DND-41 (cell line): ENCODE results near the gene FTO.

ENCODE experiments used
- ATAC-seq: fragments of 200-7000 bp; cut with Tn5 transposase; 3 replicates; pipeline ENCODE4 v1.9.1; 2021; ENCODE audit warnings: low read depth; ENCODE audit not compliant: insufficient read depth
- DNase-seq: peaks from one replicate; pipeline ENCODE4 v3.0.0-alpha.2; 2020
- H2AFZ ChIP-seq: 2 replicates; pipeline ENCODE4 v1.6.0; 2012; ENCODE audit warnings: low read depth, low read length
- H3K27ac ChIP-seq: 2 replicates; pipeline ENCODE4 v1.5.1; 2012; ENCODE audit warnings: low read length, inconsistent platforms
- H3K27me3 ChIP-seq: fragments of 200-600 bp; sonication (generic); 2 replicates; pipeline ENCODE4 v1.6.0; 2012; ENCODE audit warnings: low read length, mild to moderate bottlenecking, inconsistent platforms; ENCODE audit not compliant: insufficient read depth, poor library complexity
- H3K36me3 ChIP-seq: 2 replicates; pipeline ENCODE4 v1.5.1; 2012; ENCODE audit warnings: low read length, inconsistent platforms; ENCODE audit not compliant: insufficient read depth
- H3K4me1 ChIP-seq: 2 replicates; pipeline ENCODE4 v1.5.1; 2012; ENCODE audit warnings: mild to moderate bottlenecking, low read length; ENCODE audit not compliant: insufficient read depth
- H3K4me2 ChIP-seq: 2 replicates; pipeline ENCODE4 v1.6.0; 2012; ENCODE audit warnings: mild to moderate bottlenecking, moderate library complexity, low read length, inconsistent platforms; ENCODE audit not compliant: insufficient read depth
- H3K4me3 ChIP-seq, 2 experiments: fragments of 200-600 bp in 1 of 2; shearing (Covaris generic) in 1 of 2; 2 replicates each; pipeline ENCODE4 v1.5.1; 2012 to 2016; ENCODE audit warnings: inconsistent platforms in 2 of 2, low read length in 2 of 2, mild to moderate bottlenecking in 2 of 2, low read depth in 1 of 2, moderate library complexity in 1 of 2
- H3K79me2 ChIP-seq: 2 replicates; pipeline ENCODE4 v1.6.0; 2012; ENCODE audit warnings: low read length, inconsistent platforms; ENCODE audit not compliant: insufficient read depth
- H3K9ac ChIP-seq: 2 replicates; pipeline ENCODE4 v1.6.0; 2012; ENCODE audit warnings: low read depth, mild to moderate bottlenecking, inconsistent platforms, low read length, moderate library complexity
- H3K9me3 ChIP-seq: 2 replicates; pipeline ENCODE4 v1.5.1; 2012; ENCODE audit warnings: low read length, moderate library complexity, mild to moderate bottlenecking, inconsistent platforms; ENCODE audit not compliant: insufficient read depth, severe bottlenecking
- H4K20me1 ChIP-seq: 2 replicates; pipeline ENCODE4 v1.6.0; 2012; ENCODE audit warnings: low read length; ENCODE audit not compliant: insufficient read depth
- EZH2 ChIP-seq: IDR thresholded peaks from 3 replicates; pipeline ENCODE4 v1.6.1; 2012; ENCODE audit warnings: borderline replicate concordance, low read depth, mild to moderate bottlenecking, moderate library complexity, low read length, inconsistent platforms; ENCODE audit not compliant: severe bottlenecking
- TF ChIP-seq, protein P1 (sequence below): IDR thresholded peaks from 2 replicates; pipeline ENCODE4 v1.5.1; 2012; ENCODE audit warnings: borderline replicate concordance, low read length, moderate library complexity, mild to moderate bottlenecking; ENCODE audit not compliant: poor library complexity, severe bottlenecking; ENCODE audit errors: extremely low read depth

The FTO gene

DNA sequence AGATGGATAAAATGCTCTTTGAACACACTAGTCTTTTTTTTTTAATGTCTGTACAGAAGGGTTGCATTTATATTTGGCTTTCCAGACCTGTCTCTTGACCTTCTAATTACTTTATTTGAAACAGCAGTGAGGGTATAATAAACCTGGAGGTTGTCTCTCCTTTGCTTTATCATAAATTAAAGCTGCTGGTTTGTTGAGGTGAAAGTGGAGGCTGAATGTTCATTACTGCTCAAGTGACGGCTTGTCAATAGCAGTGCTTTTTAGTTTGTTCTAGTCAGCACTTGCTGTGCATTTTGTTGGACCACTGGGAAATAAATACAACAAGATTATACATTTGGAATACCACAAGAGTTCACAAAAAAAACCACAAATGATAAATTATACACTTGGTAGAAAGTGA, 318.4 kb downstream of the FTO start:
- no peak overlapping the region for H3K9ac ChIP-seq
- H3K4me1 ChIP-seq: peaks cover 7% of the 10 kb centered on the region; the same call in 1 of the 2 replicates
- no peak overlapping the region for H2AFZ ChIP-seq
- no peaks in the 10 kb centered on the region for H4K20me1 ChIP-seq
- H3K4me3 ChIP-seq: no peak overlapping the region
- H3K27me3 ChIP-seq: no peaks in the 10 kb centered on the region
- DNase-seq: no peak
- H3K79me2 ChIP-seq: no peaks in the 10 kb centered on the region
- no peaks in the 10 kb centered on the region for H3K36me3 ChIP-seq
- H3K4me2 ChIP-seq: no peak overlapping the region
- H3K9me3 ChIP-seq: peaks cover 2% of the 10 kb centered on the region
- no peak overlapping the region for H3K27ac ChIP-seq
- ATAC-seq: no peak
- TF ChIP-seq, protein P1, sequence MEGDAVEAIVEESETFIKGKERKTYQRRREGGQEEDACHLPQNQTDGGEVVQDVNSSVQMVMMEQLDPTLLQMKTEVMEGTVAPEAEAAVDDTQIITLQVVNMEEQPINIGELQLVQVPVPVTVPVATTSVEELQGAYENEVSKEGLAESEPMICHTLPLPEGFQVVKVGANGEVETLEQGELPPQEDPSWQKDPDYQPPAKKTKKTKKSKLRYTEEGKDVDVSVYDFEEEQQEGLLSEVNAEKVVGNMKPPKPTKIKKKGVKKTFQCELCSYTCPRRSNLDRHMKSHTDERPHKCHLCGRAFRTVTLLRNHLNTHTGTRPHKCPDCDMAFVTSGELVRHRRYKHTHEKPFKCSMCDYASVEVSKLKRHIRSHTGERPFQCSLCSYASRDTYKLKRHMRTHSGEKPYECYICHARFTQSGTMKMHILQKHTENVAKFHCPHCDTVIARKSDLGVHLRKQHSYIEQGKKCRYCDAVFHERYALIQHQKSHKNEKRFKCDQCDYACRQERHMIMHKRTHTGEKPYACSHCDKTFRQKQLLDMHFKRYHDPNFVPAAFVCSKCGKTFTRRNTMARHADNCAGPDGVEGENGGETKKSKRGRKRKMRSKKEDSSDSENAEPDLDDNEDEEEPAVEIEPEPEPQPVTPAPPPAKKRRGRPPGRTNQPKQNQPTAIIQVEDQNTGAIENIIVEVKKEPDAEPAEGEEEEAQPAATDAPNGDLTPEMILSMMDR: no peak
- TF ChIP-seq EZH2: no peak

DNA sequence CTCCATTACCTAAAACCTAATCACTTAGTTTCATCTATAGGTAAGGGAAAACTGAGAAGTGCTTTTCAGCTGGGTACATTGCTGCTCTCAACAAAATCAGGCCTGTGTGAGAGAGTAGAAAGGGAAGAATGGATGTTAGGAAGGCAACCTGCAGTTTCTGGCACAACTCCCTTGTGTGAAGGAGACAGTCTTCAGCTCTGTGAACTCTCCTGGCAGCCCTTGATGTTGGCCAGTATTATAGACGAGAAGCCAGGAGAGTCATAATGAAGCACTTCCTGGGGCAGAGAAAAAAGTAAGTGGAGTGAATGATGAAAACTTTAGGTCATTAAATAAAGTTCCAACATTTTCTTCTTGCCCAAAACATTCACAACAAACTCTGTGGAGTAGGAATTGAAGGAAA, 322.5 kb downstream of the FTO start:
- DNase-seq (no peak), ATAC-seq (no peak)
- Histone ChIP-seq H3K9ac (no peak overlapping the region), H3K4me1 (peaks cover 7% of the 10 kb centered on the region; the same call in 1 of the 2 replicates), H4K20me1 (no peaks in the 10 kb centered on the region), H3K4me2 (no peak overlapping the region), H3K9me3 (peaks cover 19% of the 10 kb centered on the region), H3K36me3 (peaks cover 14% of the 10 kb centered on the region; the same call in 1 of the 2 replicates), H3K79me2 (no peaks in the 10 kb centered on the region), H3K27ac (no peak overlapping the region), H3K27me3 (no peaks in the 10 kb centered on the region), H2AFZ (no peak overlapping the region), H3K4me3 (no peak overlapping the region)
- TF ChIP-seq, protein P1: no peak
- no peak for TF ChIP-seq EZH2

DNA sequence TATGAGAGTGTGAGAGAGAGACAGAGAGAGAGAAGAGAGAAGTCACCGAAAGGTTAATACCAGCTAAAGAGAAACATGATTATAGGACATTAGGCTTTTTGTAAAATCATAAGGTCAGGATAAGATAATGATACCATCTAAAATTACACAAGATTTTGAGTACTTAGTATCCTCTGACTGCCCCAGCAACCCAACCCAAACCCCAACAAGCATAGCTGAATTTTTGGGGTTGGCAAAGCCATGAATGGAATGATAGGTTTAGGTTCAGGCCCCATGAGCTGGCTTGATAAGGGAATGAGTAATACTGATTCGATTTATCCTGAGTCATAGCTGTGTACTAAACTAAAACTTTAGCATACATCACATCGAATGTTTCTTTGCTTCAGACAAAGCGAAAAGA, 323.1 kb downstream of the FTO start:
- peaks cover 14% of the 10 kb centered on the region; the same call in 1 of the 2 replicates for H3K36me3 ChIP-seq
- ATAC-seq: no peak
- DNase-seq: no peak
- no peak overlapping the region for H3K4me3 ChIP-seq
- no peak overlapping the region for H2AFZ ChIP-seq
- H3K4me2 ChIP-seq: no peak overlapping the region
- H3K4me1 ChIP-seq: peaks cover 6% of the 10 kb centered on the region; the same call in 1 of the 2 replicates
- H4K20me1 ChIP-seq: no peaks in the 10 kb centered on the region
- no peaks in the 10 kb centered on the region for H3K79me2 ChIP-seq
- H3K27ac ChIP-seq: no peak overlapping the region
- no peak for TF ChIP-seq EZH2
- TF ChIP-seq, protein P1: no peak
- no peak overlapping the region for H3K9ac ChIP-seq
- peaks cover 23% of the 10 kb centered on the region for H3K9me3 ChIP-seq
- H3K27me3 ChIP-seq: no peaks in the 10 kb centered on the region

DNA sequence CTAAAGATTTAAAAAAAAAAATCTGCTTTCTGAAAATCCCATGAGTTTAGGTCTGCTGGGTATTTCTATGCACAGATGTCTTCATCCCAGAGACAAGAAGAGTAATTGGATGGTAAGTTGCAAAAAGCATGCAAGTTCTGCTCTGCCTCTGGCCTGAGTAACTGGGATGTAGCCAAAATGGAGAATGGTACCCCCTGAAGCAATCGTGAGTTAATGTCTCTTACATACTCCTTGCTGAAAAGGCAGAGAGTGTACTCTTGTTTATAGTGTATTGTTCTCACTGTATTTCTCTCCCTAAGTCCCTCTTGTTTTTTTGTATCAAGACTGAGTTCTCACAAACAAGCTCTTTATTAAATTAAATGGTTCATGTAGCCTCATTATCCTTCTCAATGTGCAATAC, 323.6 kb downstream of the FTO start:
- Histone ChIP-seq H3K9ac (no peak overlapping the region), H3K79me2 (no peaks in the 10 kb centered on the region), H3K4me1 (0 out of 2 replicates have a peak, but pooled peaks cover 1% of the 10 kb centered on the region), H3K4me2 (no peak overlapping the region), H3K27ac (no peak overlapping the region), H2AFZ (no peak overlapping the region), H3K36me3 (peaks cover 14% of the 10 kb centered on the region; the same call in 1 of the 2 replicates), H4K20me1 (no peaks in the 10 kb centered on the region), H3K9me3 (peaks cover 23% of the 10 kb centered on the region), H3K4me3 (no peak overlapping the region), H3K27me3 (no peaks in the 10 kb centered on the region)
- no peak for DNase-seq
- ATAC-seq: no peak
- TF ChIP-seq, protein P1: no peak
- no peak for TF ChIP-seq EZH2
